ENCODE results near the gene CCDC61. TPM values are rescaled to one million over a fixed set of nuclear protein-coding genes. Genes with fewer than 3 reads are reported as not detected.

Gene CCDC61
- total RNA-seq, 1 experiment from 2014 or later, result 16.9 TPM

DNA sequence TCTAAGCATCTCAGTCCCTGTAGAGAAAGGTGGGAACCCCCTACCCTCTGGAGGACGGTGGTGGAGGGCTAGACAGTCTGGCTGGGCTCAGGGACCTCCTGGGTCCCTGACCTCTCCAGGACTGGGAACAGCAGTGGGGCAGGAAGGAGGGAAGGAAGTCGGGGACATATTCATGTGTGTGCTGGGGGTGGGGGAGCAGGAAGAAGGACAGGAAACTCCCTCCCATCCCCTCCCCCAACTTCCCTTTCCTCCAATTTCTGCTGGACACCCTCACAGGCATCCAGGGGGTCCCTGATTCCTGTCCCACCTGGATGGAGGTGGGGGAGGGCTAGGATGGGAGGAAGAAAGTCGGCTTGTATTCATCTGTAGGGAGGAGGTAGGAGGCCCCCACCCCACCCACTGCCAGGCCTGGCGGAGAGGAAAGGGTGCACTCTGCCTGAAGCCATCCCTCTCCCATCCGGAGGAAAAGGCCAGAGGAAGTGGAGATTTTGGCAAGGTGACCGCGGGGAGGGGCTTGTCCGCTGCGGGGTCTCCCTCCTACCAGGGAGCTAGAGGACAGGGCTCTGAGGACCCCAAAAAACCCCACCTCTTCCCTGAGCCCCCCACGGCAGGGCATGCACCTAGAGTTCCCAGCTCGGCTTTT lies 23.9 kb upstream of the CCDC61 start:
- Histone ChIP-seq H2BK12ac (ENCODE audit: insufficient read length, low read depth, low read length) (no peak overlapping the region), H2BK5ac (ENCODE audit: insufficient read length, low read length) (no peak overlapping the region), H3K4me2 (ENCODE audit: insufficient read depth, insufficient read length, low read length) (no peak overlapping the region), H3K56ac (ENCODE audit: insufficient read length, low read depth, low read length) (no peak overlapping the region), H4K20me1 (ENCODE audit: control insufficient read depth, insufficient read depth, insufficient read length) (peaks cover 4% of the 10 kb centered on the region), H4K8ac (replicated peaks; ENCODE audit: insufficient read length, low read depth, low read length) (no peak overlapping the region), H3K14ac (ENCODE audit: insufficient read depth, low read length) (no peak overlapping the region), H3K9me3 (ENCODE audit: control insufficient read depth, low read depth, low read length) (no peaks in the 10 kb centered on the region), H3K79me2 (ENCODE audit: insufficient read depth, low read length) (no peaks in the 10 kb centered on the region; the same call in 1 of the 2 replicates), H2BK15ac (ENCODE audit: low read depth, low read length) (no peak overlapping the region), H3K9ac (ENCODE audit: extremely low read depth, insufficient read length, low read length) (no peak overlapping the region), H3K79me1 (ENCODE audit: insufficient read depth, low read depth, low read length, poor library complexity, severe bottlenecking) (no peaks in the 10 kb centered on the region), H3K23ac (ENCODE audit: insufficient read length, low read depth, low read length) (no peak overlapping the region), H4K5ac (ENCODE audit: insufficient read length, low read depth, low read length) (no peak overlapping the region), H3K18ac (ENCODE audit: insufficient read length, low read depth, low read length) (no peak overlapping the region), H2BK120ac (ENCODE audit: low read depth, low read length, poor library complexity, severe bottlenecking) (no peak overlapping the region), H3T11ph (ENCODE audit: low read length) (no peak overlapping the region), H3K4ac (ENCODE audit: low read depth, low read length) (no peak overlapping the region), H3K4me1 (ENCODE audit: insufficient read depth, low read length) (peaks cover 2% of the 10 kb centered on the region; the same call in 1 of the 2 replicates), H2BK20ac (ENCODE audit: low read depth, low read length, poor library complexity, severe bottlenecking) (no peak overlapping the region), H2AFZ (ENCODE audit: low read length) (no peak overlapping the region), H3K23me2 (ENCODE audit: insufficient read length, low read depth, low read length, poor library complexity, severe bottlenecking) (no peaks in the 10 kb centered on the region), H4K91ac (ENCODE audit: insufficient read length, low read depth, low read length) (no peak overlapping the region), H2AK5ac (ENCODE audit: insufficient read length, low read length) (no peak overlapping the region), H3K27ac (ENCODE audit: insufficient read length, low read depth, low read length) (no peak overlapping the region), H3K27me3 (ENCODE audit: insufficient read depth, low read length) (no peaks in the 10 kb centered on the region; the same call in 1 of the 2 replicates)
- no peak for DNase-seq
- no peaks in the 10 kb centered on the region for H3K9me3 Mint-ChIP-seq
- peaks cover 12 to 39% of the 10 kb centered on the region in 2 experiments for H3K4me1 Mint-ChIP-seq
- TF ChIP-seq, protein P1, sequence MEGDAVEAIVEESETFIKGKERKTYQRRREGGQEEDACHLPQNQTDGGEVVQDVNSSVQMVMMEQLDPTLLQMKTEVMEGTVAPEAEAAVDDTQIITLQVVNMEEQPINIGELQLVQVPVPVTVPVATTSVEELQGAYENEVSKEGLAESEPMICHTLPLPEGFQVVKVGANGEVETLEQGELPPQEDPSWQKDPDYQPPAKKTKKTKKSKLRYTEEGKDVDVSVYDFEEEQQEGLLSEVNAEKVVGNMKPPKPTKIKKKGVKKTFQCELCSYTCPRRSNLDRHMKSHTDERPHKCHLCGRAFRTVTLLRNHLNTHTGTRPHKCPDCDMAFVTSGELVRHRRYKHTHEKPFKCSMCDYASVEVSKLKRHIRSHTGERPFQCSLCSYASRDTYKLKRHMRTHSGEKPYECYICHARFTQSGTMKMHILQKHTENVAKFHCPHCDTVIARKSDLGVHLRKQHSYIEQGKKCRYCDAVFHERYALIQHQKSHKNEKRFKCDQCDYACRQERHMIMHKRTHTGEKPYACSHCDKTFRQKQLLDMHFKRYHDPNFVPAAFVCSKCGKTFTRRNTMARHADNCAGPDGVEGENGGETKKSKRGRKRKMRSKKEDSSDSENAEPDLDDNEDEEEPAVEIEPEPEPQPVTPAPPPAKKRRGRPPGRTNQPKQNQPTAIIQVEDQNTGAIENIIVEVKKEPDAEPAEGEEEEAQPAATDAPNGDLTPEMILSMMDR (conservative IDR thresholded peaks at IDR 0.05), result no peak
- H3K36me3 Mint-ChIP-seq (ENCODE audit: insufficient read depth in 1 of 3, low read depth in 3 of 3), result peaks cover 0 to 1% (median 0%) of the 10 kb centered on the region in 3 experiments; a peak in 2 of 7 replicates
- H3K27me3 Mint-ChIP-seq (ENCODE audit: low read depth), result peaks cover 63% of the 10 kb centered on the region
- H3K27ac Mint-ChIP-seq, result no peak overlapping the region
- no CpG with 5 or more reads among the region's 11 CpGs for WGBS (ENCODE audit: extremely low coverage, insufficient read length, low lambda C conversion rate)
- peak overlapping the region in 1 of 2 experiments; percentile 81; a peak in 2 of 5 replicates for H3K4me3 Mint-ChIP-seq
